Sigmoid colon (tissue), 4 donors: ENCODE results near the gene MASP2.

Experiments
- EP300 ChIP-seq, 4 donors: sonication (generic); formaldehyde crosslinking; IDR thresholded peaks; one replicate each; pipeline ENCODE4 v1.6.1; 2017; ENCODE audit warnings: antibody characterized with exemption in 4 of 4
- POLR2A ChIP-seq, 2 donors: fragments of 450-650 bp; IDR thresholded peaks; one replicate each; pipeline ENCODE4 v1.6.1; 2016; ENCODE audit warnings: antibody characterized with exemption in 2 of 2, mild to moderate bottlenecking in 2 of 2, moderate library complexity in 2 of 2
- POLR2AphosphoS5 ChIP-seq, 4 donors: sonication (generic); formaldehyde crosslinking; IDR thresholded peaks; one replicate each; pipeline ENCODE4 v1.6.1; 2017; ENCODE audit warnings: antibody characterized with exemption in 4 of 4
- TF ChIP-seq, protein P1 (sequence below), 4 experiments: fragments of 450-650 bp in 3 of 4; fragments of 200-600 bp in 1 of 4; IDR thresholded peaks; one replicate each; pipeline ENCODE4 v1.5.1; 2016 to 2019; ENCODE audit warnings: antibody characterized with exemption in 4 of 4, mild to moderate bottlenecking in 3 of 4, moderate library complexity in 2 of 4

DNA sequence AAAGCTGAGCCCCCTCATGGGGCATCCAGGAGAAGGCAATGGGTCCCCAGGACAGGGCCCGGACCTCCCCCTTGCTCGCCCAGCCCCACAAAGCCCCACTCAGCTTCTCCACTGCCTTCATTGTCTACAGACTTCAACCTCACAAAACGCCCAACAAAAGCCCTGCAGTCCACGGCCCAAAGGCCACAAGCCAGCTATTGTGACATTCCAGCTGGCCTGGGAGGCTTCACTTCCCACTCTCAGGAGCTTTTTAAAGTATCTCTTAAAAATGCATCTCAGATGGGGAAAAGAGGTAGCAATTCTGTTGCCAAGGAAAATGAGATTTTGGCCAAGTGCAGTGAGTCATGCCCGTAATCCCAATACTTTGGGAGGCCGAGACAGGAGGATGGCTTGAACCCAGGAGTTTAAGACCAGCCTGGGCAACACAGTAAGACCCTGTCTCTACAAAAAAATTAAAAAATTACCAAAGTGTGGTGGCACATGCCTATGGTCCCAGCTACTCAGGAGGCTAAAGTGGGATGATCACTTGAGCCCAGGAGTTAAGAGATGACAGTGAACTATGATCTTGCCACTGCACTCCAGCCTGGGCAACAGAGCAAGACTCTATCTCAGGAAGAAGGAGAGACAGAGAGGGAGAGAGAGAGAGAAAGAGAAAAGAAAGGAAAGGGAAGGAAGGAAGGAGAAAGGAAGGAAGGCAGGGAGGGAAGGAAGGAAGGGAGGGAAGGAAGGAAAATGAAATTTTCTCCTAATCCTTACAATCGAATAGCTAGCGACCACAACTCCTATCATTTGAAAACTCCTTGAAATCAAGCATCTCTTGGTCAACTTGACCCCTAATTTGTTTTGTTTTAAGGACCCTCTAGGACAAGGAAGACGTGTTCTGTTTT, 66.0 kb downstream of the MASP2 start:
- TF ChIP-seq, protein P1, sequence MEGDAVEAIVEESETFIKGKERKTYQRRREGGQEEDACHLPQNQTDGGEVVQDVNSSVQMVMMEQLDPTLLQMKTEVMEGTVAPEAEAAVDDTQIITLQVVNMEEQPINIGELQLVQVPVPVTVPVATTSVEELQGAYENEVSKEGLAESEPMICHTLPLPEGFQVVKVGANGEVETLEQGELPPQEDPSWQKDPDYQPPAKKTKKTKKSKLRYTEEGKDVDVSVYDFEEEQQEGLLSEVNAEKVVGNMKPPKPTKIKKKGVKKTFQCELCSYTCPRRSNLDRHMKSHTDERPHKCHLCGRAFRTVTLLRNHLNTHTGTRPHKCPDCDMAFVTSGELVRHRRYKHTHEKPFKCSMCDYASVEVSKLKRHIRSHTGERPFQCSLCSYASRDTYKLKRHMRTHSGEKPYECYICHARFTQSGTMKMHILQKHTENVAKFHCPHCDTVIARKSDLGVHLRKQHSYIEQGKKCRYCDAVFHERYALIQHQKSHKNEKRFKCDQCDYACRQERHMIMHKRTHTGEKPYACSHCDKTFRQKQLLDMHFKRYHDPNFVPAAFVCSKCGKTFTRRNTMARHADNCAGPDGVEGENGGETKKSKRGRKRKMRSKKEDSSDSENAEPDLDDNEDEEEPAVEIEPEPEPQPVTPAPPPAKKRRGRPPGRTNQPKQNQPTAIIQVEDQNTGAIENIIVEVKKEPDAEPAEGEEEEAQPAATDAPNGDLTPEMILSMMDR (IDR thresholded peaks at IDR 0.05) = no peak
- TF ChIP-seq EP300 (IDR thresholded peaks at IDR 0.05) (no peak), POLR2A (IDR thresholded peaks at IDR 0.05) (no peak), POLR2AphosphoS5 (IDR thresholded peaks at IDR 0.05) (peak in 1 of 4 donors; percentile 11)
